Uterus (tissue), 4 donors: ENCODE results near the gene ARHGEF4. TPM values are rescaled to one million over a fixed set of nuclear protein-coding genes. Genes with fewer than 3 reads are reported as not detected.

Experiments used
- DNase-seq, 2 donors: peaks; one replicate each; pipeline ENCODE4 v3.0.0-alpha.2; 2019 to 2020
- H3K27ac ChIP-seq, 2 donors: fragments of 200-600 bp; sonication (generic); 1 replicate in 1 of 2; 2 replicates in 1 of 2; pipeline ENCODE4 v1.5.1; 2016 to 2018
- H3K27me3 ChIP-seq, 2 donors: fragments of 200-600 bp; sonication (generic); one replicate each; pipeline ENCODE4 v1.5.1; 2018 to 2019; ENCODE audit warnings: control low read depth in 1 of 2
- H3K36me3 ChIP-seq, 2 donors: fragments of 200-600 bp; sonication (generic); one replicate each; pipeline ENCODE4 v1.5.1; 2019; ENCODE audit warnings: control low read depth in 1 of 2
- H3K4me1 ChIP-seq, 2 donors: fragments of 200-600 bp; sonication (generic); one replicate each; pipeline ENCODE4 v1.5.1; 2018 to 2019; ENCODE audit warnings: control low read depth in 1 of 2
- H3K4me3 ChIP-seq, 2 donors: fragments of 200-600 bp; sonication (generic); 1 replicate in 1 of 2; 2 replicates in 1 of 2; pipeline ENCODE4 v1.5.1; 2018 to 2019; ENCODE audit warnings: mild to moderate bottlenecking in 1 of 2
- H3K9me3 ChIP-seq, 2 donors: fragments of 200-600 bp; sonication (generic); one replicate each; pipeline ENCODE4 v1.5.1; 2019; ENCODE audit warnings: control low read depth in 1 of 2
- POLR2A ChIP-seq, 2 donors: fragments of 450-650 bp; IDR thresholded peaks; one replicate each; pipeline ENCODE4 v1.6.1; 2016; ENCODE audit warnings: antibody characterized with exemption in 2 of 2, mild to moderate bottlenecking in 1 of 2, moderate library complexity in 1 of 2
- intact Hi-C: fragments of 100-400 bp; cut with DNase I; formaldehyde crosslinking; loops from one replicate; pipeline ENCODE4 v1.15.1; 2023; ENCODE audit warnings: low total_unique reads
- total RNA-seq, 4 donors: library from RNA; depleted of rRNA in 3 of 4; stranded (reverse); fragments of >200 nt in 3 of 4; gene quantifications; one replicate each; pipeline versions ENCODE4 v1.1.0 to v1.2.4, GENCODE V29; 2014 to 2023
- TF ChIP-seq, protein P1 (sequence below), 4 experiments: fragments of 200-600 bp in 2 of 4; fragments of 450-650 bp in 2 of 4; sonication (generic) in 2 of 4; IDR thresholded peaks; one replicate each; pipeline ENCODE4 v1.5.1; 2016 to 2019; ENCODE audit warnings: antibody characterized with exemption in 4 of 4, mild to moderate bottlenecking in 2 of 4, moderate library complexity in 1 of 4
- donor health status: DM: yes; HTN: yes; CAD: no.

Gene ARHGEF4
- total RNA-seq, 4 donors from 2014 or later: 1.8 to 26.2 (median 9.6) TPM

DNA sequence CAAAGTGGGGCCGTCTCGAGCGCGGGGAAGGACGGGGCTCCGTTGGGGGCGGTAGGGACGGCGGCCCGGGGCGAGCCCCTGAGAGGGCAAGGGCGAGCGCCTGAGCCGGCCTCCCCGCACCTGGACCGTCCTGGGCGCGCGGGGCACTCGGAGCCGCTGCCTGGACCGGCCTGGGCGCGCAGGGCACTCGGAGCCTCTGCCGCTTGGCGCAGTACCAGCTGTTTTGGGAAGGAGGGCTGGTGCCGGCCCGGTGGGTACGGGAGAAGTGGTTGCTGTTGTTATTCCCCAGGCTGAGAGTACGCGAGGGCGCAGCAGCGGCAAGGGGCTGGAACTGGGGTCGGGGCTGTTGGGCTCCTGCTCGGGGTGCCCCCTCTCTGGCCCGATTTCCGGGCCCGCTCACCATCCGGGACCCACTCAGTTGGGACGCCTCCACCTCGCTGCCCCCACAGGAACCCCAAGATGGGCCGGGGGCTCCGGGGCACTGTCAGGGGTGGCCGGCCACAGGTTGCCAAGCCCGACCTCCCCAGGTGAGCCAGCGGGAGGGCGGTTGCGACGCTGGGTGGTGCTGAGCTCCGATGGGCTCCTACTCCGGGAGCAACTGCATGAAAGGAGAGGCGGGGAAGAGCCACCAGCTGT is 579 bp downstream of the ARHGEF4 start:
- no peaks in the 10 kb centered on the region for H3K9me3 ChIP-seq
- TF ChIP-seq, protein P1, sequence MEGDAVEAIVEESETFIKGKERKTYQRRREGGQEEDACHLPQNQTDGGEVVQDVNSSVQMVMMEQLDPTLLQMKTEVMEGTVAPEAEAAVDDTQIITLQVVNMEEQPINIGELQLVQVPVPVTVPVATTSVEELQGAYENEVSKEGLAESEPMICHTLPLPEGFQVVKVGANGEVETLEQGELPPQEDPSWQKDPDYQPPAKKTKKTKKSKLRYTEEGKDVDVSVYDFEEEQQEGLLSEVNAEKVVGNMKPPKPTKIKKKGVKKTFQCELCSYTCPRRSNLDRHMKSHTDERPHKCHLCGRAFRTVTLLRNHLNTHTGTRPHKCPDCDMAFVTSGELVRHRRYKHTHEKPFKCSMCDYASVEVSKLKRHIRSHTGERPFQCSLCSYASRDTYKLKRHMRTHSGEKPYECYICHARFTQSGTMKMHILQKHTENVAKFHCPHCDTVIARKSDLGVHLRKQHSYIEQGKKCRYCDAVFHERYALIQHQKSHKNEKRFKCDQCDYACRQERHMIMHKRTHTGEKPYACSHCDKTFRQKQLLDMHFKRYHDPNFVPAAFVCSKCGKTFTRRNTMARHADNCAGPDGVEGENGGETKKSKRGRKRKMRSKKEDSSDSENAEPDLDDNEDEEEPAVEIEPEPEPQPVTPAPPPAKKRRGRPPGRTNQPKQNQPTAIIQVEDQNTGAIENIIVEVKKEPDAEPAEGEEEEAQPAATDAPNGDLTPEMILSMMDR (IDR thresholded peaks at IDR 0.05): no peak
- no peak for TF ChIP-seq POLR2A (IDR thresholded peaks at IDR 0.05)
- H3K27me3 ChIP-seq: peaks cover 0 to 3% of the 10 kb centered on the region in 2 donors
- no peaks in the 10 kb centered on the region for H3K4me1 ChIP-seq
- H3K27ac ChIP-seq: no peak overlapping the region
- intact Hi-C loops: no loop called here
- no peak overlapping the region for H3K4me3 ChIP-seq
- H3K36me3 ChIP-seq: no peaks in the 10 kb centered on the region
- DNase-seq: no peak

DNA sequence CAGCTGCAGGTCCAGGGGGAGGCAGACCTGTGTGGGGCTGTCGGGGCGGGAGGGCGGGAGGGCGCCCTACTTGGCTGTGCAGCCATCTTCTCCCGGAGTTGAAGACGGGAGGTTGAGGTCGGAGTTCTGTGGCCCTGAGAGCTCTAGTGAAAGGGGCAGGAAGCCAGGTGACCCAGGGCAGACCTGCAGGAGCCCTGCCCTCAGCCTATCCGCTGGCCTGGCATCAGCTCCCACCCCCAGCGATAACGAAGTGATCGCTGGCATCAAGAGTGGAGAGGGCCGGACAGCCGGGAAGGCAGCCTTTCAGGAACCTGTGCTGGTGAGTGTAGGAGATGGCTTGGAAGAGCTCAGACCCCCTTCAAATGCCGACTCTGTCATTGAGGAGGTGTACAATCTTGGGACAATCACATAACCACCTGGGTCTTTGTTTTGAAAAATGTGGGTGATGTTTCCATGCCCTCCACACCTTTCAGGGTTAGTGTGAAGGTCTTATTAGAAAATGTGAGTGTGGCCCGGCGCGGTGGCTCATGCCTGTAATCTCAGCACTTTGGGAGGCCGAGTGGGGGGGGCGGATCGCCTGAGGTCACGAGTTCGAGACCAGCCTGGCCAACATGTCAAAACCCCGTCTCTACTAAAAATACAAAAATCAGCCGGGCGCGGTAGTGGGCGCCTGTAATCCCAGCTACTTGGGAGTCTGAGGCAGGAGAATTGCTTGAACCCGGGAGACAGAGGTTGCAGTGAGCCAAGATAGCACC is 1.3 kb downstream of the ARHGEF4 start:
- H3K4me3 ChIP-seq: no peak overlapping the region
- intact Hi-C loops: no loop called here
- no peak overlapping the region for H3K27ac ChIP-seq

DNA sequence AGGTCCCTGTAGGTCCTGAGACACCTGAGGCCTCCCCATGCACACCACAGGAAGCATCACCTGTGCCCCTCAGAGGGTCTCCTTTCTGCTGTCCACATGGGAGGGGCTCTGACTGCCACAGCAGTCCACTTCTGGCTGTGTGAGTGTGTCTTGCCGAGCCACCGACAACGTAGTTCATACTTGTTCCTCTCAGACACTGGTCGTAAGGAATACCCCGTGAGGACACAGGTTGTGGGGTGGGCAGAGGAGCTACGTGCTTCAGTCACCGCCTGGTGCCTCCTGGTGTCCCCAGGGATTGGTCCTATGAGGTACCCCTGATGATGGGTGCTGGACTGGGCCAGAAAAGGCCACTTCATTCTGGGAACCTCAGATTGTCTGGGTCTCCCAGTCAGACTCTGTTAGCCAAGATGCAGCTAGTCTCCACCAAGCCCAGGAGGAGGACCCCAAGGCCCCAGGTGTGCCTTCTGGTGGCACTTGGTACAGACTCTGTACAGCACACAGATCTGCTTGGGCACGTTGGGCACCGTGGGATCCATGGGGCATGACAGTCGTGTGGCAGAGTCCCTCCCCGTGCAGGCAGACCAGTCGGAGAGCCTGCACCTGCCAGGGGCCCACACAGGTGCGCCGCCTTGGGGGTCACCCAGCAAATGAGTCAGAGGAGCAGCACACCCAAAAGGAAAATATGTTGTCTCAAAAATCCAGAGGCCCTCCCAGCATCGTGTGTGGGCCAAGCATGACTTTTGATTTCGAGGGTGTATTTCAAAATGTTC is 2.5 kb downstream of the ARHGEF4 start:
- intact Hi-C loops: no loop called here
- TF ChIP-seq, protein P1 (IDR thresholded peaks at IDR 0.05): no peak
- no peak for TF ChIP-seq POLR2A (IDR thresholded peaks at IDR 0.05)
- H3K27me3 ChIP-seq: peaks cover 0 to 3% of the 10 kb centered on the region in 2 donors
- no peak for DNase-seq
- no peak overlapping the region for H3K4me3 ChIP-seq
- no peaks in the 10 kb centered on the region for H3K4me1 ChIP-seq
- H3K9me3 ChIP-seq: no peaks in the 10 kb centered on the region
- no peak overlapping the region for H3K27ac ChIP-seq
- H3K36me3 ChIP-seq: no peaks in the 10 kb centered on the region

More for the DNA sequence above, 1.3 kb downstream of the ARHGEF4 start:
- TF ChIP-seq, protein P1 (IDR thresholded peaks at IDR 0.05): no peak
- TF ChIP-seq POLR2A (IDR thresholded peaks at IDR 0.05): no peak
- Histone ChIP-seq H3K4me1 (no peaks in the 10 kb centered on the region), H3K36me3 (no peaks in the 10 kb centered on the region), H3K9me3 (no peaks in the 10 kb centered on the region), H3K27me3 (peaks cover 0 to 3% of the 10 kb centered on the region in 2 donors)
- DNase-seq: no peak

DNA sequence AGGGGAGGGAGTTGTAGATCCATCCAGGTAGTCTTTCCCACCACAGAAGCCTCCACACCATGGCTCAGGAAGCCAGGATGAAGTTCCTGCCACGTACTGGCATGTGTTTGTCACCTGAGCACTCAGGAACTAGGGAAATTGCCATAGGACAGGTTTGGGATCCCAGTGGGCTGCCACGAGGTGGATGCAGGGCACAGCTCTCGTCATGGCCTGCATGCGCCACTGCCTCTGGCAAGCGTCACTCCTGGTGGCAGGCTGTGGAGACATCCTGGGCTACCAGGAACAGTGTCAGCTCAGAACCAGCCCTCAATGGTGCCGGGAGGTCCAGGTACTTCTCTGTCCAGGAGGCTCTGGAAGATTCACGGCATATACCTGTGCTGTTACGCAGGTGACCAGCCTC is 3.8 kb downstream of the ARHGEF4 start:
- H3K27ac ChIP-seq: no peak overlapping the region
- H3K4me3 ChIP-seq: no peak overlapping the region
- intact Hi-C loops: no loop called here
- no peak for DNase-seq
- no peak for TF ChIP-seq POLR2A (IDR thresholded peaks at IDR 0.05)
- TF ChIP-seq, protein P1 (IDR thresholded peaks at IDR 0.05): no peak
- no peaks in the 10 kb centered on the region for H3K9me3 ChIP-seq
- H3K4me1 ChIP-seq: no peaks in the 10 kb centered on the region
- peaks cover 0 to 3% of the 10 kb centered on the region in 2 donors for H3K27me3 ChIP-seq
- no peaks in the 10 kb centered on the region for H3K36me3 ChIP-seq
